ENCODE results near the gene PXK.
A peak's percentile ranks its signal among the peaks of the same experiment; 100 is the strongest.

Gene PXK

DNA sequence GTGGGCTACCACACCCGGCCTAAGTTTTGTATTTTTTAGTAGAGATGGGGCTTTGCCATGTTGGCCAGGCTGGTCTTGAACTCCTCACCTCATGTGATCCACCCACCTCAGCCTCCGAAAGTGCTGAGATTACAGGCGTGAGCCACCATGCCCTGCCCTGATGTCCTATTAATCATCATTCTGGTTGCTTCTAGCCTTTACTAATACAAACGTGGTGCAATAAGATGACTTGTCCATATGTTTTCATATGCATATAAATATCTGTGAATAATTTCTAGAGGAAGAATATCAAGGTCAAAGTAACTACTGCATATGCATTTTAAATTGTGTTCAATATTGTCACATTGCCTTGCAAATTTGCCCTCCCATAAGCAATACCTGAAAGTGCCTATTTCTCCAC is 126.5 kb downstream of the PXK start:
- DNase-seq = no peak

DNA sequence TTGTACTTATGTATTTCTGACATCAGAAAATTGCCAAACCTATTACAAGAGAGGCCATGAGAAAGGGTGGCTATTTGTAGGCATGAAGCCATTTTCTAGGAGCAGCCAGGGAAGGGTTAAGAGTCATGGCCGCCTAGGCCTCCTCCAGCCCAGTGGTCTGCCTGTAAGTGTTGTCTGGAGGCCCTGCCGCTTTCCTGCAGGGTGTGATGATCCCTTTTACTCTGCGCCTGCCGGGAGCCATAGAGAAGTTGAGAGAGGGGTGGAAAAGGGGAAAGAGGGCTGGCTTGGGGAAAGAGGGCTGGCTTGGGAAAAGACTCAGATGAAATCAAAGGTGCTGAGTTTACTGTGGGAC is 130.1 kb downstream of the PXK start:
- DNase-seq = no peak

DNA sequence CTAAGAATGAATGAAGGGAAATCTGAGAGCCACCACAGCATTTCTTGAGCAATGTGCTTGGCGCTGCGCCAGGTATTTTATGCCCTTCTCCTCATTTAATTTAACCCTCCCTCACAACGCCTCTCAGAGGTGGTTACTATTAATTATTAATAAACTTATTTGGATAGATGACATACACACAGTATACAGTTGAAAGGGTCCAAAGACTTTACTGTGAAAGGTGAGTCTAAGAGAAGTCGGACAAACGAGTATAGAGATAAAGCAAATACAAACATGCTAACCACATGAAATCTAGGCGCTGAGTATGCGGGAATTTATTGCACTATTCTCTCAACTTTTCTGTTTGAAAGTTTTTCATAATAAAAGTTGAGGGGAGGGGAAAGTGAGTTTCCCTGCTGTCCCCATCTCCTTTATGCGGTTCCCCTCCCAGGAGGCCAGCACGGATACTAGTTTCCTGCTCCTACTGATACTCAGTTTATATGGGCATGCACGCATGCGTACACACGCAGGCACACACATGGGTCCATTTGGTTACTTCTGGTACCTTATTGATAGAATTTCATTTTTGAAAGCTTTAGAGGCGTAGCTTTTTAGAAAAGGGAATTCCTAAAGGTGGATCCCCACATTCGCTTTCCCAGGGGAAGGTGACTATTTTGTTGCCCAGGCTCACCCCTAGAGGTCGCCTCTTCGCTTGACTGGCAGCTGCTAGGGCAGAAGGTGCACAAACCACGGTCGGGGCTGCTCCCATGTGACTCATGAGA is 130.7 kb downstream of the PXK start:
- peak in 46 of 56 donors; percentile 7 to 74 (median 40) for DNase-seq

DNA sequence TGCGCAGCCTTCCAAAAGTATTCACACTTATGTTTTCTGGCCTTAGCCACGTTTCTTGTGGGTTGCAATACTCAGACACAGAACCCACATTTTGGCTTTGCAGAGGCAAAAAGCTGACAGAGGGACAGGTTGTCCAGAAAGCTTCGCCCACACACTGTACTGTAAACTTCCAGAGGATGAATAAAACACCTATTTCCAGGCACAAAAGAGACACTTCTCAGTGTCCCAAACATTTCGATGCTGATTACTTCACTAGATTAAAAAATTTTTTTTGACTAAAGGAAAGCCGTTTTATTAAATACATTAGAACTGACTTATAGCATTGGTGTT is 131.2 kb downstream of the PXK start:
- no peak for DNase-seq

DNA sequence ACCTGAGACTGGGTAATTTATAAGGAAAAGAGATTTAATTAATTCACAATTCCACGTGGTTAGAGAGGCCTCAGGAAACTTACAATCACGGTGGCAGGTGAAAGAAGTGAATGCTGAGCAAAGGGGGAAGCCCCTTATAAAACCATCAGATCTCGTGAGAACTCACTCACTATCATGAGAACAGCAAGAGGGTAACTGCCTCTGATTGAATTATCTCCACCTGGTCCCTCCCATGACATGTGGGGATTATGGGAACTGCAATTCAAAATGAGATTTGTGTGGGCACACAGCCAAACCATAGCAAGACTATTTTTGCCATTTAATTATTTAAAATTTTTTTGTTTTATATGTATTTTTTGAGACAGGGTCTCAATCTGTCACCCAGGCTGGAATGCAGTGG is 132.2 kb downstream of the PXK start:
- no peak for DNase-seq

DNA sequence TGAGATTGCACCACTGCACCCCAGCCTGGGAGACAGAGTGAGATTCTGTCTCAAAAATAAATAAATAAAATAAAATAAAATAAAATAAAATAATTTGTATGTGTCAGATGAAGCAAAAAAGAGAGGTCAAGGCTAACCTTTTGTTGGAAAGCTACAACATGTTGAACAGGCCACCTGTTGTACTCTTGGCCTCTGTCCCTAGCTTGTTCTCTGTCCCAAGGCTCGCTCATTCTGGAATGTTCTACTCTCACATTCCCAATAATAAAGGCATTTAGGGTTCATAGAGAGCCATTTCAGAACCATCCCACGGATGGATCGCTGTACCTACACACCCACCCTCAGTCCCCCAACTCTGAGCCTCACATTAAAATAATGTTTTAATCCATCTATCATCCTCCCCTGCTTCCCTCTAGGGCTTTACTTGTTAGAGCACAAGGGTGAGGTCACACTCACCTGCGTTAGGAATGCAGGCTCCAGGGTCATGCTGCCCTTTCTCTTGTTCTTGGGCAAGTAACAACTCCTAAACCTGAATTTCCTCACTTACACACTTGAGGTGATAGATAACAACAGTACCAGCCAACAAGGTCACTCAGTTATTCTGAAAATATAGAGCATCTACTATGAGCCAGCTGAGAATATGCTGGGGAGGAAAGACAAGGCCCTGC is 134.3 kb downstream of the PXK start:
- no peak for DNase-seq

DNA sequence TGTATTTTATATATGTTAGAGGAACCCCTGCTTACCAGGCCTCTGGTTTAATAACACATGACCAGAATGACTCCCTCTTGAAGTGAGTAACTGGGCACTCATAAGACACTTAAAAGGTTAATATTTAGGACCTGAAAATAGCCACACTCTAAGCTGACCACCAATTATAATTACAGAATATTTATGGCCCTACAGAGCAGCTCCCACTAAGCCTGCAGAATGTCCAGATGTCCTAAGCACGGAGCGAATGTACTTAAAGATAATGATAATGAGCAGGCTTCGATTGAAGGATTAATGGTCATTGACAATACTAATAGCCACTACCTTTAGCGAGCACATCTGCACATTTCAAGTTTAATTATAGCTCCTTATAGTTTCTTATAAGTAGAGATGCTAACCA is 136.4 kb downstream of the PXK start:
- no peak for DNase-seq

DNA sequence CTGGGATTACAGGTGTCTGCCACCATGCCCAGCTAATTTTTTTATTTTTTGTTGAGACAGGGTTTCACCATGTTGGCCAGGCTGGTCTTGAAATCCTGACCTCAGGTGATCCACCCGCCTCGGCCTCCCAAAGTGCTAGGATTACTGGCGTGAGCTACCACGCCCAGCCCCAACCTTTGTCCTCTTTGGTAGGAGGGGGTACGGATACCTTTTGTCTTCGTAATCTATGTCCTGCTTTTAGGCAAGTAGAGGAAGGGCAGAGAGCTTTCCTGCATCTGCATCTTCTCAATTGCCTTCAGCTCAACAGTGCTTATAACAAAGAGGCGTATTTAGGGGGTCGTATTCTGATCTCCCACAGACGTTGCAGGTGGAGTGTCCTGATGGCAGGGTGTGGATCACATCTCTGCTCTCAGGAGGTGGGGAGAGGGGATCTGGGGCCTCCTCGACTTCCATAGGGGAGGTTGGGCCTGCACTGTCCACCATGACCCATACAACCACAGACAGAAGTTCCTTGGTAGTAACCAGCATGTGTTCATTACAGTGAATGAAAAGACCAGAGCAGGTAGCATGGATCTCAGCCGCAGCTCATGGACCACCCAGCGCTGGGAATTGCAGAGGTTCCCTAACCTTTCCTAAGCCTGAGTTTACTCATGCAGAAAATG is 137.8 kb downstream of the PXK start:
- DNase-seq = no peak

DNA sequence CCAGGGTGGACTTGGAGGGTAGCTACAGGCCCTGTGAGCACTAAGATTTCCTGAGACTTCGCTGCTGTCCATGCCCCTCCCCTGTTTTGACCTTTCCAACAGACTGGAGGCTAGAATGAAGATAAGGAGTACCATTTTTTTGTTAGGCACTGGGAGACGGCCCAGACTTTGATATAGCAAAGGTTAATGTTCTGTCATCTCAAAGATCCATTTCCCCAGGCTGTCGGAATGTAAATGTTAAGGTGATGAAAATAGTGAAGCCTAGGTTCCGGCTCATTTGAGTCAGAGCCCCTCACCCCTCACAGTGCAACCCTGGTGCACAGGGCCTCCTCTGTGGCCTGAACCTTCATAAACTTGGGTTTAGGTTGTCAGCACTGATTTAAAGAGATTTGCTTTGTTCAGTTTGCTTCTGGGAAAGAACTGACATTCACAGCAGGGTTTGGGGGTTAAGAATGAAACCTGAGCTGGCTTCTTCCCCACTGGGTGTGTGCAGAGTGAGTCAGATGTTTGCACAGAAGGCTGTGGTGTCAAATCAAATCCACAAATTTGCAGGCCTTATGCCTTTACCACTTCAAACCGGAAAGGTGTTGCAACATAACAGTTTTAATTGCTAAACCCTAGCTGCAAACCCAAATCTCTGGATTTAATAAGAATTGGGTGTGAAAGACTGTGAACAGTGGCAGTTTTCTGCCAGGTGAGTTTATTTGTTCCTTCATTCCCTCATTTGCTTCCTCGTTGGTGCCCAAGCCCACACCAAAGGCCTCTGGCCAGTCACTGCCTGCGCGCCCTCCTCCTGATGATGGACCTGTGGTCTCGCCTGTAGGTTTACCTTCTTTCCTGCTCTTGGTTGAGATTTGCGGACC is 138.6 kb downstream of the PXK start:
- DNase-seq = no peak

DNA sequence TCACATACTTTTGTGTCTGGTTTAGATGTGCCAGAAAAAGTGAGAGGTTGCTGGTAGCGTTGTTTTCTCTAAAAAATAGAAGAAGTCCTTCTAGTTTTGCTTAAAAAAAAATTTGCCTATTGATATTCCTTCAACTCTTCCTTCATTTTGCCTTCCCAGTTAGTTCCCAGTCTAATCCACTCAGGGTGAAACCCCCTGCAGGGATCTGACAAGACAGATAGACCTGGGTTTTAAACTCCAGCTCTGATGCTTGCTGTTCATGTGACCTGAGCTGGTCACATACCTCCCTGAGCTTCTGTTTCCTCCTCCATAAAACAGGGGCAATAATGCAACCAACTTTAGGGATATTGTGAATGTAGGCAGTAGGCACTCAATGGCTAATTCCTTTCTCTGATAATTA is 140.6 kb downstream of the PXK start:
- no peak for DNase-seq

DNA sequence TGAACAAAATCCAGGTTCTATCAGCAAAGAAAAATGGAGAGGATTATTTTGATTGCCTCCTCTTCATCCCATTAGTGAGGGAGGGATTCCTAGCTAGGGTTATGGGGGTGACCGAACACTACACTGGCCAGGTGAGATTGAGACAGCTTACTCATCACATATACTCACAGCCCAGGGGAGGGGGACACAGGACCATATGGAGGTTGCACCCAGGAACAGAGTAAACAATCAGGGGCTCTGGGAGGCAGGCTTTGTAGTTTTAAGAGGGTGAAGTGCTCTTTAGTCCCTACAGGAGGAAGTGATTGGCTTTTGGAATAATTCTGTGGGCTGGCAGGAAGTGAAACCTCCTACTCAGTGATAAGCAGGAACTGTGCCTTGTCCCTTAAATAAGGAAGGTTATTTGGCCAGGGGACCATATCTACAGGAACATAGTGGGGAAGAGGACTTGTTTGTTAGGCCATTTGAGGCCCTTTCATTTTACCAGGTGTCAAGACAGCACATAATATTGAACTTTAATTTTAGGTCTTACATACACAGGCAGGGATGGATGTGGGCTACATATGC is 141.7 kb downstream of the PXK start:
- DNase-seq = peak in 2 of 56 donors; percentile 5 to 24

DNA sequence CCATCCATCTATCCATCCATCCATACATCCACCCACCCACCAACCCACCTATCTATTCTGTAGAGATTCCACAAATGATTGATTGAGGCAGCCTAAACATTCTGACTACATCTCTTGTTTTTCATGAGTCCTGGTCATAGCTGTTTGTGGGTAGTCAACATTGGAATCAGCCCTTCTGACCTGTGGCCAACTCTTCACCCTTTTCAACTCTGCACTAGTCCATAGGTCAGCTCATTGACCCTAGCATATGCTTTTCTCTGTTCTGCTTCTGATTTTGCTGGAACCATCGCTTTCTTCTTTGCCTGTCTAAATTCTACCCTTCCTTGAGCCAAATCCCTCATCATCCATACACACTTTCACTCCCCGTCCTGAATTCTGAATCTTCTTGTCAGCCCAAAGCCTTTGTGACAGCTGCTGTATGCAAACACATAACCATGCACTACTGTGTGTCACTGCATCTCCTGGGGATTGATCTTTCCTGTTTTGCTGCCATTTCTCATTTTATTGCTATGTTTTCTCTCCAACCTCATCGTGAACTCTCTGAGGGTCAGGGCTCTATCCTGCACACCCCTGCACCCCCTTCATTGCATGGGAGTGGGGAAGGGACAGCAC is 142.4 kb downstream of the PXK start:
- DNase-seq = no peak

Measured in amygdala (tissue), 56 donors.